Mesendoderm (in vitro differentiated cells): ENCODE measurements around the gene NUCB1.
"Not testable (repeated sequence)": the region's sequence is repeated elsewhere in the genome, so short reads cannot be mapped to it uniquely, and the experiment has no call there.

Experiments
- DNase-seq: peaks from one replicate; pipeline ENCODE4 v3.0.0; 2013
- H2AK5ac ChIP-seq: 2 replicates; pipeline ENCODE4 v1.6.1; 2013; ENCODE audit warnings: low read length, inconsistent platforms
- H2BK120ac ChIP-seq: 2 replicates; pipeline ENCODE4 v1.6.1; 2013; ENCODE audit warnings: low read depth, mild to moderate bottlenecking, low read length, moderate library complexity, mixed read lengths
- H2BK15ac ChIP-seq: replicated peaks from 2 replicates; pipeline ENCODE4 v1.6.1; 2013; ENCODE audit warnings: low read depth, mild to moderate bottlenecking, moderate library complexity
- H2BK5ac ChIP-seq: 2 replicates; pipeline ENCODE4 v1.6.1; 2013; ENCODE audit warnings: low read length, inconsistent platforms
- H3K18ac ChIP-seq: 2 replicates; pipeline ENCODE4 v1.6.1; 2013; ENCODE audit warnings: mild to moderate bottlenecking, low read length, mixed read lengths
- H3K23ac ChIP-seq: one replicate; pipeline ENCODE4 v1.6.1; 2013; ENCODE audit warnings: low read length
- H3K27ac ChIP-seq: 2 replicates; pipeline ENCODE4 v1.5.1; 2013; ENCODE audit warnings: low read depth, mild to moderate bottlenecking, inconsistent platforms, low read length, moderate library complexity
- H3K27me3 ChIP-seq: 2 replicates; pipeline ENCODE4 v1.6.1; 2013; ENCODE audit warnings: low read length, control low read depth, mild to moderate bottlenecking, inconsistent platforms; ENCODE audit not compliant: insufficient read depth, poor library complexity
- H3K36me3 ChIP-seq: 2 replicates; pipeline ENCODE4 v1.6.1; 2013; ENCODE audit warnings: low read length, inconsistent platforms; ENCODE audit not compliant: control insufficient read depth, insufficient read depth
- H3K4ac ChIP-seq: one replicate; pipeline ENCODE4 v1.6.1; 2013; ENCODE audit warnings: low read depth, mild to moderate bottlenecking, low read length, moderate library complexity
- H3K4me1 ChIP-seq: 2 replicates; pipeline ENCODE4 v1.6.1; 2013; ENCODE audit warnings: low read depth, low read length, inconsistent platforms; ENCODE audit not compliant: control insufficient read depth
- H3K4me2 ChIP-seq: 2 replicates; pipeline ENCODE4 v1.6.1; 2013; ENCODE audit warnings: low read length
- H3K4me3 ChIP-seq: 2 replicates; pipeline ENCODE4 v1.5.1; 2013; ENCODE audit warnings: mild to moderate bottlenecking, low read length
- H3K56ac ChIP-seq: one replicate; pipeline ENCODE4 v1.6.1; 2013; ENCODE audit warnings: low read length
- H3K79me1 ChIP-seq: 2 replicates; pipeline ENCODE4 v1.6.1; 2013; ENCODE audit warnings: low read length, inconsistent platforms
- H3K79me2 ChIP-seq: 2 replicates; pipeline ENCODE4 v1.6.1; 2013; ENCODE audit warnings: mild to moderate bottlenecking, low read length; ENCODE audit not compliant: control insufficient read depth, insufficient read depth
- H3K9ac ChIP-seq: 2 replicates; pipeline ENCODE4 v1.6.1; 2013; ENCODE audit warnings: low read length, inconsistent platforms
- H4K5ac ChIP-seq: one replicate; pipeline ENCODE4 v1.6.1; 2013; ENCODE audit warnings: low read length
- H4K8ac ChIP-seq: one replicate; pipeline ENCODE4 v1.6.1; 2013; ENCODE audit warnings: low read depth, mild to moderate bottlenecking, control low read depth, low read length, moderate library complexity
- WGBS: extraction: QIAGEN DNeasy Blood & Tissue Kit; methylation state at CpG from one replicate; pipeline ENCODE4 v1.1.7; 2013; ENCODE audit warnings: low lambda C conversion rate, missing lambda C conversion rate; ENCODE audit not compliant: insufficient coverage; ENCODE audit errors: extremely low coverage; 5-methylcytosine and 5-hydroxymethylcytosine counted together

Gene NUCB1

DNA sequence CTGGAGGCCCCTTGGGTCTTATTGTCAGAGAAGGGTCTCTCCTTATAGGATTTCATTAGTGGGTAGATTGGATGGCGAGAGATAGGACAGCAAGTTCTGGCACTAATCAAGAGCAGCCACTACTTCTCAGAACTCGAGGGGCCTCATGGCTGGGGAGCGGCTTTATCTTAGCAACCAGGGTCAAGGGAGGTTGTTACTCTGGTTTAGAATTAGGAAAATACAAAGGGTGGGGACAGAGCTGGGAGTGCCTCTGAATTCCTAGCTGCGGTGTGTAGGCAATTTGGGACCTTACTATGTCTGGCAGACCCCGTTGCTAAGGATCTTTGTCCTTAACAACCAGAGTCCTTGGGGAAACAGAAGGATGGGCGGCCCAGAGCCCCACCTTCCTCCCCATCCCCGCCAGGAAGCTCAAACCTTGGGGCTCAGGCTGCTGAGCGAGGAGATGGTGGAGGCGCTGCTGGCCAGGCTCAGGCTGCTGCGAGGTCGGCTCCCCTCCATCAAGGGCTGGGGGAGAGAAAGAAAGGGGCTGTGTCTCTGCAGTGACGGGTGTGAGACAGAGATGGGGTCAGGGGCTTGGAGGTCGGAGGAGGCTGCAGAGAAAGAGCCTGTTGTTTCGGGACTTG, 32.9 kb upstream of the NUCB1 start:
- H3K27ac ChIP-seq = no peak overlapping the region
- no peaks in the 10 kb centered on the region for H3K36me3 ChIP-seq
- no peak overlapping the region for H2BK120ac ChIP-seq
- DNase-seq = no peak
- H3K79me1 ChIP-seq = no peaks in the 10 kb centered on the region
- peak overlapping the region; percentile 47 for H3K56ac ChIP-seq
- H3K4me1 ChIP-seq = peaks cover 3% of the 10 kb centered on the region
- H2AK5ac ChIP-seq = no peak overlapping the region
- H3K4ac ChIP-seq = no peak overlapping the region
- H3K4me2 ChIP-seq = no peak overlapping the region
- WGBS = no CpG with 5 or more reads among the region's 14 CpGs
- H3K9ac ChIP-seq = peak overlapping the region; percentile 50
- no peak overlapping the region for H2BK15ac ChIP-seq
- H3K79me2 ChIP-seq = no peaks in the 10 kb centered on the region
- no peak overlapping the region for H3K18ac ChIP-seq
- no peak overlapping the region for H4K8ac ChIP-seq
- H3K23ac ChIP-seq = no peak overlapping the region
- no peaks in the 10 kb centered on the region for H3K27me3 ChIP-seq
- H4K5ac ChIP-seq = no peak overlapping the region
- H2BK5ac ChIP-seq = no peak overlapping the region
- H3K4me3 ChIP-seq = no peak overlapping the region

DNA sequence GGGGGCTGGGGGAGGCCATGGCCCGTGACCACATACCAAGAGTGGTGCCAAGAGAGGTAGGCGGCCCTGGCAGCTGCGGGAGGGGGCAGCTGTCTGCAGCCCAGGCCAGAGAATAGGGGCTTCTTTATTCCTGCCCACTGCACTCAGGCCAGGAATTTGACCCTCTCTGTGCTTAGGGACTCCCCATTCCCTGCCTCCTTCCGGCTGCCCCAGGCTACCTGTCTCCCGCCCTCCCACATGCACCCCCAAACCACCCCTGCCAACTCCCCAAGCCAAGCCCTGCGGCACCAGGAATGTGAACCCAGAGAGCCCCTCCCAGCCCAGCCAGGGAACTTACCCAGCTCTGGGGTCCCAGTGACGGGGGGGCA, 32.4 kb upstream of the NUCB1 start:
- no peak overlapping the region for H3K4me2 ChIP-seq
- no peaks in the 10 kb centered on the region for H3K79me1 ChIP-seq
- H3K27ac ChIP-seq = no peak overlapping the region
- no peak for DNase-seq
- no CpG with 5 or more reads among the region's 7 CpGs for WGBS
- no peak overlapping the region for H4K5ac ChIP-seq
- H3K4ac ChIP-seq = no peak overlapping the region
- peak overlapping the region; percentile 47 for H3K56ac ChIP-seq
- no peak overlapping the region for H2BK15ac ChIP-seq
- H3K79me2 ChIP-seq = peaks cover 4% of the 10 kb centered on the region
- H3K4me3 ChIP-seq = no peak overlapping the region
- no peak overlapping the region for H3K23ac ChIP-seq
- H3K27me3 ChIP-seq = no peaks in the 10 kb centered on the region
- H3K4me1 ChIP-seq = peaks cover 3% of the 10 kb centered on the region
- H2BK120ac ChIP-seq = no peak overlapping the region
- no peak overlapping the region for H4K8ac ChIP-seq
- H3K36me3 ChIP-seq = no peaks in the 10 kb centered on the region
- H2BK5ac ChIP-seq = no peak overlapping the region
- peak overlapping the region; percentile 35 for H3K18ac ChIP-seq
- peak overlapping the region; percentile 50 for H3K9ac ChIP-seq
- no peak overlapping the region for H2AK5ac ChIP-seq

DNA sequence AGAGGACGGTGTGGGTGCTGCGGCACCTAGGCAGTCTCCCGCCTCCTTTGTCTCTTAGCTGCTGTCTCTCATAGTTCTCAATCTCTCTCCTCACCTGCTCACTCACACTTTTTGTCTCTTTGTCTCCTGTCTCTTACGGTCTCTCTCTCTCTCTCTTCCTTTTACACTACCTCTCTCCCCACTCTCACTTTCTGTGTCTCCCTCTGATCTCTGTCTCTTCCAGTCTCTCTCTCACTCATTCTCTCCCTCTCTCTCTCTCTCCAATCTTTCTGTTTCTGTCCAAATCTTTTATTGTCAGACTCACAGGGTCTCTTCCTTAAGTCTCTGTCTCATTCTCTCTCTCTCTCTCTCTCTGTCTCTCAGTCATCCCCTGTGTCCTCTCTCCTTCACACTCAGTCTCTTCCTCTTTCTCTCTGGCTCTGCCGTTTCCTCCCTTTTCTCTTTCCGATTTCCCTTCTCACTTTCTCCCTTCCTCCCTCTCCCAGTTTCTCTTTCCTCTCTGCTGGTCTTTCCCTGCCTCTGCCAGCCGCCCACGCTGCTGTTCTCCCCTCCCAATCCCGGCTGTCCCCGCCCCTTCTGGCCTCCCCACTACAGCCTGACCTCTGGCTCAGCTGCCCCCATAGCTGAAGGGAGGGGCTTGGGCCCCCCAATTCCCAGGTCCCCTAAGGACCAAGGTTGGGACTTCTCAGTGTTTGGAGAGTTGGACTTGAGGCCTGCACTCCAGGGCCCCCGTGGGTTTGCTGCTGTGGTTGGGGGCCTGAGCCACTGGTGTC, 31.8 kb upstream of the NUCB1 start, which contains the start of gene PLEKHA4:
Gene PLEKHA4 (minus strand): TSS at position 504 of the 773 bp plus-strand sequence. CDS start 997 bp downstream, outside the sequence.
- Histone ChIP-seq H3K4ac (peak within 1 kb of the TSS; percentile 8), H3K4me2 (no peak within 1 kb of the TSS), H3K27me3 (no peaks in the 10 kb centered on the region), H3K4me1 (peaks cover 3% of the 10 kb centered on the region), H2BK5ac (no peak within 1 kb of the TSS), H3K79me2 (peaks cover 10% of the 10 kb centered on the region), H2BK15ac (no peak within 1 kb of the TSS), H3K36me3 (peaks cover under 1% of the 10 kb centered on the region), H3K27ac (no peak within 1 kb of the TSS), H3K56ac (peak within 1 kb of the TSS; percentile 78), H3K4me3 (no peak within 1 kb of the TSS), H2AK5ac (no peak within 1 kb of the TSS), H2BK120ac (no peak within 1 kb of the TSS), H3K23ac (no peak within 1 kb of the TSS), H4K5ac (no peak within 1 kb of the TSS), H3K18ac (peak within 1 kb of the TSS; percentile 35), H3K79me1 (peaks cover 2% of the 10 kb centered on the region), H3K9ac (peak within 1 kb of the TSS; percentile 50), H4K8ac (no peak within 1 kb of the TSS)
- no CpG with 5 or more reads among the region's 11 CpGs for WGBS
- no peak for DNase-seq

DNA sequence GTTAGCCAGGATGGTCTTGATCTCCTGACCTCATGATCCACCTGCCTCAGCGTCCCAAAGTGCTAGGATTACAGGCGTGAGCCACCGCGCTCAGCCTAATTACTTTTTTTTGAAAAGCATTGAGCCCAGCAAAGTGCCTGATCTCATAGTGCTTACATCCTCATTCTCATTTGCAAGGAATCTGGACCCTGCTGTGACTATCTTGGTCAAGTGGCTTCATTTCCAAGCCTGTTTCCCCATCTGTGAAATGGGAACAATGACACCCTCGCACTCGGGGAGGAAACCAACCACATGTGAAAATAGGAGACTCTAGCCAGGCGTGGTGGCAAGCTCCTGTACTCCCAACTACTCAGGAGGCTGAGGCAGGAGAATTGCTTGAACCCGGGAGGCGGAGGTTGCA, 30.1 kb upstream of the NUCB1 start:
- no peak overlapping the region for H4K5ac ChIP-seq
- H3K27ac ChIP-seq = no peak overlapping the region
- no peak overlapping the region for H2BK15ac ChIP-seq
- H3K18ac ChIP-seq = no peak overlapping the region
- H2BK5ac ChIP-seq = no peak overlapping the region
- H3K4ac ChIP-seq = no peak overlapping the region
- H3K79me2 ChIP-seq = peaks cover 27% of the 10 kb centered on the region
- H3K4me1 ChIP-seq = peaks cover 12% of the 10 kb centered on the region
- no peaks in the 10 kb centered on the region for H3K27me3 ChIP-seq
- H3K79me1 ChIP-seq = peaks cover 13% of the 10 kb centered on the region
- no peak overlapping the region for H3K9ac ChIP-seq
- DNase-seq = no peak
- WGBS = no CpG with 5 or more reads among the region's 9 CpGs
- H3K36me3 ChIP-seq = peaks cover 7% of the 10 kb centered on the region
- H3K4me2 ChIP-seq = no peak overlapping the region
- no peak overlapping the region for H4K8ac ChIP-seq
- H2BK120ac ChIP-seq = no peak overlapping the region
- H3K23ac ChIP-seq = no peak overlapping the region
- H3K56ac ChIP-seq = no peak overlapping the region
- H3K4me3 ChIP-seq = no peak overlapping the region
- no peak overlapping the region for H2AK5ac ChIP-seq

DNA sequence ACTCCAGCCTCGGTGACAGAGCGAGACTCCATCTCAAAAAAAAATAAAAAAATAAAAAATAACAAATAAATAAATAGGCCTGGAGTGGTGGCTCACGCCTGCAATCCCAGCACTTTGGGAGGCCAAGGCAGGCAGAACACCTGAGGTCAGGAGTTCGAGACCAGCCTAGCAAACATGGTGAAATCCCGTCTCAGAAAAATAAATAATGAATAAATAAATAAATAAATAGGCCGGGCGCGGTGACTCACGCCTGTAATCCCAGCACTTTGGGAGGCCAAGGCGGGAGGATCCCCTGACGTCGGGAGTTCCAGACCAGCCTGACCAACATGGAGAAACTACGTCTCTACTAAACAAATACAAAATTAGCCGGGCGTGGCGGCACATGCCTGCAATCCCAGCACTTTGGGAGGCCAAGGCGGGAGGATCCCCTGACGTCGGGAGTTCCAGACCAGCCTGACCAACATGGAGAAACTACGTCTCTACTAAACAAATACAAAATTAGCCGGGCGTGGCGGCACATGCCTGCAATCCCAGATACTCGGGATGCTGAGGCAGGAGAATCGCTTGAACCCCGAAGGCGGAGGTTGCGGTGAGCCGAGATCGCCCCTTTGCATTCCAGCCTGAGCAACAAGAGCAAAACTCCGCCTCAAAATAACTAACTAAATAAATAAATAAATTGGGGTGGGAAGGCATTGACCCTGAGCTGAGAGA, 28.5 kb upstream of the NUCB1 start:
- H3K56ac ChIP-seq = peak overlapping the region; percentile 84
- H3K79me2 ChIP-seq = peaks cover 32% of the 10 kb centered on the region
- not testable (repeated sequence) for H3K23ac ChIP-seq, H3K27ac ChIP-seq, H2BK120ac ChIP-seq, H4K8ac ChIP-seq, H2AK5ac ChIP-seq, H3K4ac ChIP-seq, H3K18ac ChIP-seq, H3K9ac ChIP-seq, DNase-seq, H2BK5ac ChIP-seq, H4K5ac ChIP-seq, H2BK15ac ChIP-seq, H3K4me2 ChIP-seq, H3K4me3 ChIP-seq, H3K27me3 ChIP-seq
- H3K36me3 ChIP-seq = peaks cover 13% of the 10 kb centered on the region
- H3K79me1 ChIP-seq = peaks cover 17% of the 10 kb centered on the region
- WGBS = no CpG with 5 or more reads among the region's 31 CpGs
- peaks cover 12% of the 10 kb centered on the region for H3K4me1 ChIP-seq
